NT2/D1 (cell line): ENCODE data around the gene DNMT3B.

Experiments
- SUZ12 ChIP-seq: IDR thresholded peaks from 2 replicates; pipeline ENCODE4 v1.6.1; 2011; ENCODE audit not compliant: insufficient read length, insufficient read depth; ENCODE audit errors: extremely low read depth
- YY1 ChIP-seq: IDR thresholded peaks from 2 replicates; pipeline ENCODE4 v1.6.1; 2011; ENCODE audit not compliant: insufficient read length, insufficient read depth
- ZNF274 ChIP-seq: IDR thresholded peaks from 2 replicates; pipeline ENCODE4 v1.6.1; 2011; ENCODE audit warnings: mild to moderate bottlenecking, low read depth, low read length

DNA sequence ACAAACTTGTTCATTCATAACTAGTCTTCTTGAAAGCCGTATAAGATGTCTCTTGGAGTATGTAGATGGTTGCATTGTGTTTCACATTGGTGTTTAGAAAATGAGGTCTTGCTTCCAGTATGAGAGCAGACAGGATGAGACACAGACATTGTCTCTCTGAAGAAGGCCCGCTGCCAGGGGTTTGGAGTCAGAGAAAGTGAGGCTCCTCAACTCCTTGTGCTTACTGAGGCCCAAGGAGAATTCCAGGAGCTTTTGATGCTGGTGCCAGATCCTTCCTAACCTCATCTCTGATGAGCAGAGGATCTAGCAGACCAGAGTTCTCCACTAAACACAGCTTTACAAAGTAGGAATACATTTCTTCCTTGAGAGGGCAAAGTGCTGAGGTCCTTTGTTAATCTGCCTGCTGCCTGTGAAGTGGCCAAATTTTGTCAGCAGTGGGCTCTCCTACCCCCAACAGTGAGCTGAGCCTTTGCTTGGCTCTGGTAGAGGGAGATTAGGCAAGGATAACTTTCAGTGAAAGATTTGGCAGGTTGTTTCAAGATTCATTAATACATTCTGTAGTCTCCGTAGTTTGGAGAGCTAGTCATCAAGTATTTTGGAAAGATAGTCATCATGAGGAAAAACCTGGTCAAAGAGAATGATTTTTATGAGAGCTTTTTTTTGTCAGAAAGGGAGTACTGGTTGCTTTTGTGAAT is 67.3 kb downstream of the DNMT3B start:
- TF ChIP-seq YY1 (no peak), ZNF274 (no peak), SUZ12 (no peak)
